K562 (cell line): ENCODE measurements around the gene NCMAP. TPM values are rescaled to one million over a fixed set of nuclear protein-coding genes. Genes with fewer than 3 reads are reported as not detected.

Source experiments
- BCOR ChIP-seq: fragments of 450-650 bp; IDR thresholded peaks from 2 replicates; pipeline ENCODE4 v1.6.1; 2016
- ETV1 ChIP-seq: fragments of 450-650 bp; conservative IDR thresholded peaks from 2 replicates; pipeline ENCODE4 v1.6.1; 2016; ENCODE audit warnings: missing genetic modification characterization, control low read depth, low read depth, missing compliant biosample characterization
- GATAD2A ChIP-seq: fragments of 450-650 bp; IDR thresholded peaks from 2 replicates; pipeline ENCODE4 v1.6.1; 2017
- KDM1A ChIP-seq, 2 experiments: fragments of 450-650 bp; IDR thresholded peaks; 2 replicates each; pipeline ENCODE4 v1.6.1; 2016; ENCODE audit warnings: mild to moderate bottlenecking in 2 of 2
- MEIS2 ChIP-seq: fragments of 450-650 bp; IDR thresholded peaks from 2 replicates; pipeline ENCODE4 v1.6.1; 2014; ENCODE audit warnings: mild to moderate bottlenecking; ENCODE audit not compliant: partially characterized antibody
- NFATC3 ChIP-seq: fragments of 450-650 bp; IDR thresholded peaks from 2 replicates; pipeline ENCODE4 v1.6.1; 2017; ENCODE audit warnings: mild to moderate bottlenecking
- PML ChIP-seq: IDR thresholded peaks from 2 replicates; pipeline ENCODE4 v1.6.1; 2012; ENCODE audit warnings: low read length, inconsistent platforms
- SPI1 ChIP-seq: IDR thresholded peaks from 2 replicates; pipeline ENCODE4 v1.6.1; 2011; ENCODE audit warnings: low read depth, low read length, control low read depth, borderline replicate concordance
- SRSF9 ChIP-seq: fragments of 200-400 bp; formaldehyde crosslinking; IDR thresholded peaks from 2 replicates; pipeline ENCODE4 v1.6.1; 2017; ENCODE audit warnings: low read depth, low read length, borderline replicate concordance
- ZNF174 ChIP-seq: fragments of 250-450 bp; sonication (Bioruptor Pico); IDR thresholded peaks from 2 replicates; pipeline ENCODE4 v1.4.0; 2020; ENCODE audit warnings: mild to moderate bottlenecking
- ZNF239 ChIP-seq: fragments of 250-450 bp; sonication (Bioruptor Pico); IDR thresholded peaks from 2 replicates; pipeline ENCODE4 v1.4.0; 2020; ENCODE audit warnings: mild to moderate bottlenecking
- ZNF253 ChIP-seq: fragments of 250-450 bp; sonication (Bioruptor Pico); conservative IDR thresholded peaks from 2 replicates; pipeline ENCODE4 v1.6.1; 2021; ENCODE audit warnings: mild to moderate bottlenecking
- ZNF408 ChIP-seq: fragments of 250-450 bp; sonication (Bioruptor Pico); IDR thresholded peaks from 2 replicates; pipeline ENCODE4 v1.4.0; 2020; ENCODE audit warnings: low read depth, mild to moderate bottlenecking, moderate library complexity
- polyA plus RNA-seq, 8 experiments: library from polyadenylated mRNA; depleted of rRNA in 4 of 8; stranded (reverse) in 5 of 8; unstranded in 3 of 8; fragments of >200 nt; fragmentation: Nextera tagmentation in 2 of 8; fragmentation: Illumina TruSeq in 1 of 8; extraction: Ambion mirVana in 2 of 8; extraction: Trizol in 1 of 8; gene quantifications; 2 replicates each; pipeline versions ENCODE4 v1.2.1 to v1.2.3, GENCODE V29; 2011 to 2014; ENCODE audit warnings: inconsistent platforms in 1 of 8, missing spikeins in 1 of 8
- total RNA-seq, 7 experiments: library from RNA; depleted of rRNA in 6 of 7; stranded (reverse); fragments of >200 nt in 6 of 7; fragmentation: Illumina TruSeq in 2 of 7; extraction: Trizol in 2 of 7; gene quantifications; 2 replicates each; pipeline versions ENCODE4 v1.2.1 to v1.2.3, GENCODE V29; 2011 to 2021; ENCODE audit warnings: low replicate concordance in 1 of 7
- TF ChIP-seq, protein P1 (sequence below), 2 experiments: fragments of 450-650 bp; IDR thresholded peaks; 2 replicates each; pipeline ENCODE4 v1.6.1; 2018; ENCODE audit warnings: mild to moderate bottlenecking in 2 of 2, low read depth in 1 of 2; ENCODE audit not compliant: partially characterized antibody in 2 of 2
- TF ChIP-seq, protein P2 (sequence below): fragments of 250-450 bp; sonication (Bioruptor Pico); IDR thresholded peaks from 2 replicates; pipeline ENCODE4 v1.5.0; 2020; ENCODE audit warnings: mild to moderate bottlenecking
- TF ChIP-seq, protein P3 (sequence below): fragments of 250-450 bp; sonication (Bioruptor Pico); IDR thresholded peaks from 2 replicates; pipeline ENCODE4 v1.5.0; 2021; ENCODE audit warnings: mild to moderate bottlenecking, moderate library complexity
- TF ChIP-seq, protein P4 (sequence below), 2 experiments: IDR thresholded peaks in 1 of 2; conservative IDR thresholded peaks in 1 of 2; 2 replicates each; pipeline ENCODE4 v1.6.1; 2016; ENCODE audit warnings: low read depth in 2 of 2, mild to moderate bottlenecking in 1 of 2, missing compliant biosample characterization in 1 of 2, missing genetic modification characterization in 1 of 2, moderate library complexity in 1 of 2

The NCMAP gene
- total and polyA plus RNA-seq, 9 of the 15 experiments (the other 6 are each of a cell fraction or from before 2014, with no cell fraction given), result 0.03 TPM; not detected in 8

DNA sequence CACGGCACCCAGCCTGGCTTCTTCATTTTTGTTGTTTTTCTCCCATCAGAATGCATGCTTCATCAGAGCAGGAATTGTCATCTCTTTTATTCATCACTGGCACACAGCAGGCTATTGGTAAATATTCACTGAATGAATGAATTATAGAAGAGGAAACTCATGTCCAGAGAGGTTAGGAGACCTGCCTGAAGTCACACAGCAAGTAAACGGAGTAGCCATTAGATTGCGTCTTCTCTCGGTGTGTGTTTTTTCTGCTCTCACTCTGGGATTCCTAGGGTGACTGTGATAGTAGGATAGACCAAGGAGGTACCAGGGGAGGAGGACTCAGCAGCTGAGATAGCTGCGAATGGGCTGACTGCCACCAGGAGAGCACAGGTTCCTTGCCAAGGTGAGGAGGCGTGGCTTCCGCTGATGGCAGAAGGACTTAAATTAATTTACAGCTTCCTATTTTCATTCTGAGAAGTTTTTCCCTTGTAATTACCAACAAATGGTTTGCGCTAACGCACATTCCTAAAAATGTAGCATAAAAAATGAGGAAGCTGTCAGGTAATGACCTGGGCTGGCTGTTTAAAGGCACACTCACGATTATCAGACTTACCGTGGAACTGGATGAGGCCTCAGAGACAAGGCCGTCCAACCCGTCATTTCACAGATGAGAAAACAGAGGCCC, 4.5 kb upstream of the NCMAP start (continued):
- no peak for TF ChIP-seq SRSF9
- TF ChIP-seq, protein P1, sequence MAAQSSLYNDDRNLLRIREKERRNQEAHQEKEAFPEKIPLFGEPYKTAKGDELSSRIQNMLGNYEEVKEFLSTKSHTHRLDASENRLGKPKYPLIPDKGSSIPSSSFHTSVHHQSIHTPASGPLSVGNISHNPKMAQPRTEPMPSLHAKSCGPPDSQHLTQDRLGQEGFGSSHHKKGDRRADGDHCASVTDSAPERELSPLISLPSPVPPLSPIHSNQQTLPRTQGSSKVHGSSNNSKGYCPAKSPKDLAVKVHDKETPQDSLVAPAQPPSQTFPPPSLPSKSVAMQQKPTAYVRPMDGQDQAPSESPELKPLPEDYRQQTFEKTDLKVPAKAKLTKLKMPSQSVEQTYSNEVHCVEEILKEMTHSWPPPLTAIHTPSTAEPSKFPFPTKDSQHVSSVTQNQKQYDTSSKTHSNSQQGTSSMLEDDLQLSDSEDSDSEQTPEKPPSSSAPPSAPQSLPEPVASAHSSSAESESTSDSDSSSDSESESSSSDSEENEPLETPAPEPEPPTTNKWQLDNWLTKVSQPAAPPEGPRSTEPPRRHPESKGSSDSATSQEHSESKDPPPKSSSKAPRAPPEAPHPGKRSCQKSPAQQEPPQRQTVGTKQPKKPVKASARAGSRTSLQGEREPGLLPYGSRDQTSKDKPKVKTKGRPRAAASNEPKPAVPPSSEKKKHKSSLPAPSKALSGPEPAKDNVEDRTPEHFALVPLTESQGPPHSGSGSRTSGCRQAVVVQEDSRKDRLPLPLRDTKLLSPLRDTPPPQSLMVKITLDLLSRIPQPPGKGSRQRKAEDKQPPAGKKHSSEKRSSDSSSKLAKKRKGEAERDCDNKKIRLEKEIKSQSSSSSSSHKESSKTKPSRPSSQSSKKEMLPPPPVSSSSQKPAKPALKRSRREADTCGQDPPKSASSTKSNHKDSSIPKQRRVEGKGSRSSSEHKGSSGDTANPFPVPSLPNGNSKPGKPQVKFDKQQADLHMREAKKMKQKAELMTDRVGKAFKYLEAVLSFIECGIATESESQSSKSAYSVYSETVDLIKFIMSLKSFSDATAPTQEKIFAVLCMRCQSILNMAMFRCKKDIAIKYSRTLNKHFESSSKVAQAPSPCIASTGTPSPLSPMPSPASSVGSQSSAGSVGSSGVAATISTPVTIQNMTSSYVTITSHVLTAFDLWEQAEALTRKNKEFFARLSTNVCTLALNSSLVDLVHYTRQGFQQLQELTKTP (IDR thresholded peaks at IDR 0.05; ENCODE audit: low read depth in 1 of 2, partially characterized antibody in 2 of 2), result no peak
- TF ChIP-seq, protein P2, sequence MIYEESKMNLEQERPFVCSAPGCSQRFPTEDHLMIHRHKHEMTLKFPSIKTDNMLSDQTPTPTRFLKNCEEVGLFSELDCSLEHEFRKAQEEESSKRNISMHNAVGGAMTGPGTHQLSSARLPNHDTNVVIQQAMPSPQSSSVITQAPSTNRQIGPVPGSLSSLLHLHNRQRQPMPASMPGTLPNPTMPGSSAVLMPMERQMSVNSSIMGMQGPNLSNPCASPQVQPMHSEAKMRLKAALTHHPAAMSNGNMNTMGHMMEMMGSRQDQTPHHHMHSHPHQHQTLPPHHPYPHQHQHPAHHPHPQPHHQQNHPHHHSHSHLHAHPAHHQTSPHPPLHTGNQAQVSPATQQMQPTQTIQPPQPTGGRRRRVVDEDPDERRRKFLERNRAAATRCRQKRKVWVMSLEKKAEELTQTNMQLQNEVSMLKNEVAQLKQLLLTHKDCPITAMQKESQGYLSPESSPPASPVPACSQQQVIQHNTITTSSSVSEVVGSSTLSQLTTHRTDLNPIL (CRISPR knock-in tag), result no peak
- TF ChIP-seq ZNF253 (CRISPR knock-in tag), result no peak
- TF ChIP-seq GATAD2A, result no peak
- TF ChIP-seq NFATC3, result no peak
- TF ChIP-seq, protein P3, sequence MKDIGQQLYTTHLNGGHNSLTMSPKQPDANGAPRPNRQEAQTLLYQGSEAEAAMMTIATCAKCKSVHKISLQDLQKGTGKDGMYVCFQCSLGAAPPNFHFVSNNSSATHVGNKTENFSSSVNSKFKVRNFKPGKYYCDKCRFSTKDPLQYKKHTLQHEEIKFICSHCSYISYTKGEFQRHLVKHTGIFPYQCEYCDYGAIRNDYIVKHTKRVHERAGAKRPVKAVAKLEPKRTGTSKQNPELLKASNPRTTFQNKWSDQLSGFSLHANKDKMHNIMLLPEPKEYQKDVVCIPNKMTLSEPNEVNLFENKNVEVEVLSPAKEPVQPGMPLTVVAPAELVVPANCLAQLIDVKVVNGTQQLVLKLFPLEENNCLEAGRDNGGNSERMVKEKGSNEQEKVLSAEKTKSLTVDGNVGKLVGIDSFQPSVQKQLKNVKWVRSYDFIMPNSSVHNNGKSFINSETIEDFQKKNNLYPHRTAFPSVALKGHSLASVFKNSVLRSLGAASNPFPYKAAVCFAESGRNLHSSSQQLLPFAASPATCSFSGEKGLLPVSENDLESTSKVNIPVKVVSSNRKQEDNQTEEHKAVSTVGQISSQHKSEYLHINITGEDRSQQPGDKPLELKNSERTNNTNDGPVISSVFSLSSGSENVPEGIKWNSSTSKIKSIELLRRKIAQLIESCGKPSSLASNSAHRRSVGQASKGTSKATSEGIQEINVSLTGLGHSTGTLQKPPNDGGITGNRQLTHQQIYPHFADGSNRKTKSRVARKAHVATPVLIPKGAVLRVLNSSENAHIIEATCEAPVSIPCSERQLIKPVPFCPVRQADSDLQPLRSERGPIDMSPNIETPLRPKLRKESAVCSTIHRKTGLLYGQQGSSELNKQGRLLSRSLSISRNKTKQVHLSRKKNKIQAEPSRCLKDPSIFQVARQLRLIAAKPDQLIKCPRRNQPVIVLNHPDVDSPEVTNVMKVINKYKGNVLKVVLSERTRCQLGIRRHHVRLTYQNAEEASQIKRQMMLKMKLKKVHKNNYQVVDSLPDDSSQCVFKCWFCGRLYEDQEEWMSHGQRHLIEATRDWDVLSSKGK (CRISPR knock-in tag), result no peak
- TF ChIP-seq ZNF174, result no peak
- peak; percentile 81 for TF ChIP-seq BCOR
- 0 out of 2 replicates have a peak, but pooled peaks have one; percentile 4 for TF ChIP-seq ETV1
- no peak for TF ChIP-seq PML
- TF ChIP-seq ZNF408, result no peak
- TF ChIP-seq, protein P4, sequence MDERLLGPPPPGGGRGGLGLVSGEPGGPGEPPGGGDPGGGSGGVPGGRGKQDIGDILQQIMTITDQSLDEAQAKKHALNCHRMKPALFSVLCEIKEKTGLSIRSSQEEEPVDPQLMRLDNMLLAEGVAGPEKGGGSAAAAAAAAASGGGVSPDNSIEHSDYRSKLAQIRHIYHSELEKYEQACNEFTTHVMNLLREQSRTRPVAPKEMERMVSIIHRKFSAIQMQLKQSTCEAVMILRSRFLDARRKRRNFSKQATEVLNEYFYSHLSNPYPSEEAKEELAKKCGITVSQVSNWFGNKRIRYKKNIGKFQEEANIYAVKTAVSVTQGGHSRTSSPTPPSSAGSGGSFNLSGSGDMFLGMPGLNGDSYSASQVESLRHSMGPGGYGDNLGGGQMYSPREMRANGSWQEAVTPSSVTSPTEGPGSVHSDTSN (CRISPR knock-in tag; IDR thresholded peaks at IDR 0.05; ENCODE audit: low read depth), result no peak
- TF ChIP-seq, protein P4 (tag; conservative IDR thresholded peaks at IDR 0.05; ENCODE audit: low read depth), result 0 out of 2 replicates have a peak, but pooled peaks have one; percentile 29
- no peak for TF ChIP-seq SPI1
- peak in 1 of 2 experiments; percentile 62; a peak in 2 of 4 replicates for TF ChIP-seq KDM1A (IDR thresholded peaks at IDR 0.05)
- no peak for TF ChIP-seq ZNF239 (CRISPR knock-in tag)
- peak; percentile 47 for TF ChIP-seq MEIS2
